K562 (cell line): Measurements from ENCODE around the gene FANCC. TPM values are rescaled to one million over a fixed set of nuclear protein-coding genes. Genes with fewer than 3 reads are reported as not detected.

Experiments used
- CBX1 ChIP-seq: sonication (generic); IDR thresholded peaks from 2 replicates; pipeline ENCODE4 v1.6.1; 2016; ENCODE audit warnings: antibody characterized with exemption, low read depth, mild to moderate bottlenecking
- HNRNPH1 ChIP-seq: fragments of 200-400 bp; formaldehyde crosslinking; optimal IDR thresholded peaks from 2 replicates; pipeline ENCODE3; 2017; ENCODE audit warnings: low read depth, mild to moderate bottlenecking, low read length, moderate library complexity
- HNRNPL ChIP-seq: fragments of 200-400 bp; formaldehyde crosslinking; IDR thresholded peaks from 2 replicates; pipeline ENCODE4 v1.6.1; 2017; ENCODE audit warnings: low read depth, mild to moderate bottlenecking, low read length
- HNRNPLL ChIP-seq: fragments of 200-400 bp; formaldehyde crosslinking; IDR thresholded peaks from 2 replicates; pipeline ENCODE4 v1.6.1; 2017; ENCODE audit warnings: low read length, low read depth, mild to moderate bottlenecking; ENCODE audit not compliant: poor library complexity, severe bottlenecking
- MCM2 ChIP-seq: fragments of 450-650 bp; IDR thresholded peaks from 2 replicates; pipeline ENCODE4 v1.6.1; 2017; ENCODE audit warnings: low read depth, mild to moderate bottlenecking
- MCM5 ChIP-seq: fragments of 450-650 bp; IDR thresholded peaks from 2 replicates; pipeline ENCODE4 v1.6.1; 2016; ENCODE audit warnings: low read depth
- MXD1 ChIP-seq: fragments of 250-450 bp; sonication (Bioruptor Pico); IDR thresholded peaks from 2 replicates; pipeline ENCODE4 v1.8.0; 2021; ENCODE audit warnings: borderline replicate concordance, mild to moderate bottlenecking, moderate library complexity; ENCODE audit not compliant: poor library complexity, severe bottlenecking
- PKNOX1 ChIP-seq: fragments of 450-650 bp; IDR thresholded peaks from 2 replicates; pipeline ENCODE4 v1.6.1; 2016
- ZBTB11 ChIP-seq, 3 experiments: fragments of 200-800 bp in 1 of 3; fragments of 250-450 bp in 1 of 3; fragments of 450-650 bp in 1 of 3; sonication (Bioruptor Pico) in 1 of 3; sonication (Bioruptor generic) in 1 of 3; formaldehyde crosslinking in 1 of 3; IDR thresholded peaks; 2 replicates each; pipeline versions ENCODE4 v1.6.1 to v1.8.0; 2016 to 2022; ENCODE audit warnings: mild to moderate bottlenecking in 2 of 3, missing genetic modification characterization in 2 of 3, missing compliant biosample characterization in 1 of 3, moderate library complexity in 1 of 3
- ZBTB12 ChIP-seq: fragments of 250-450 bp; sonication (Bioruptor Pico); IDR thresholded peaks from 2 replicates; pipeline ENCODE4 v1.4.0; 2020
- ZBTB33 ChIP-seq: sonication (generic); formaldehyde crosslinking; IDR thresholded peaks from 2 replicates; pipeline ENCODE4 v1.8.1; 2023; ENCODE audit warnings: mild to moderate bottlenecking, missing genetic modification reagents
- ZBTB8A ChIP-seq: fragments of 450-650 bp; IDR thresholded peaks from 2 replicates; pipeline ENCODE4 v1.6.1; 2018; ENCODE audit warnings: mild to moderate bottlenecking, moderate library complexity; ENCODE audit not compliant: partially characterized antibody
- ZNF133 ChIP-seq: fragments of 250-450 bp; sonication (Bioruptor Pico); IDR thresholded peaks from 2 replicates; pipeline ENCODE4 v1.4.0; 2020; ENCODE audit warnings: mild to moderate bottlenecking
- ZNF197 ChIP-seq: fragments of 200-800 bp; sonication (Bioruptor generic); IDR thresholded peaks from 2 replicates; pipeline ENCODE4 v1.6.1; 2016; ENCODE audit warnings: low read depth, missing genetic modification characterization, missing compliant biosample characterization
- ZNF449 ChIP-seq: fragments of 250-450 bp; sonication (Bioruptor Pico); IDR thresholded peaks from 2 replicates; pipeline ENCODE4 v1.8.0; 2022; ENCODE audit warnings: moderate library complexity, mild to moderate bottlenecking, inconsistent platforms
- polyA plus RNA-seq, 8 experiments: library from polyadenylated mRNA; depleted of rRNA in 4 of 8; stranded (reverse) in 5 of 8; unstranded in 3 of 8; fragments of >200 nt; fragmentation: Nextera tagmentation in 2 of 8; fragmentation: Illumina TruSeq in 1 of 8; extraction: Ambion mirVana in 2 of 8; extraction: Trizol in 1 of 8; gene quantifications; 2 replicates each; pipeline versions ENCODE4 v1.2.1 to v1.2.3, GENCODE V29; 2011 to 2014; ENCODE audit warnings: inconsistent platforms in 1 of 8, missing spikeins in 1 of 8
- total RNA-seq, 7 experiments: library from RNA; depleted of rRNA in 6 of 7; stranded (reverse); fragments of >200 nt in 6 of 7; fragmentation: Illumina TruSeq in 2 of 7; extraction: Trizol in 2 of 7; gene quantifications; 2 replicates each; pipeline versions ENCODE4 v1.2.1 to v1.2.3, GENCODE V29; 2011 to 2021; ENCODE audit warnings: low replicate concordance in 1 of 7

Gene FANCC
- total and polyA plus RNA-seq, 9 of the 15 experiments (the other 6 are each of a cell fraction or from before 2014, with no cell fraction given): 4.6 to 18.4 (median 14.2) TPM

GRCh38 chr9:95317119-95317892 lies at the start of gene FANCC (continued):
- TF ChIP-seq ZNF449 (CRISPR knock-in tag): no peak
- TF ChIP-seq ZNF133: no peak
- peak; percentile 34; the same call in 1 of the 2 replicates for TF ChIP-seq ZBTB33 (CRISPR knock-in tag)
- TF ChIP-seq HNRNPLL: no peak
- TF ChIP-seq PKNOX1: no peak
- no peak for TF ChIP-seq MXD1
- no peak for TF ChIP-seq HNRNPL
- no peak for TF ChIP-seq MCM2
- TF ChIP-seq MCM5: no peak
- peak; percentile 73; the same call in 1 of the 2 replicates for TF ChIP-seq CBX1
- TF ChIP-seq ZBTB8A: no peak
- no peak; the same call in 1 of the 2 replicates for TF ChIP-seq ZNF197 (CRISPR knock-in tag)
- TF ChIP-seq ZBTB12 (CRISPR knock-in tag): no peak
- TF ChIP-seq HNRNPH1: no peak
- TF ChIP-seq ZBTB11 (CRISPR knock-in tag; IDR thresholded peaks at IDR 0.05): peak in 1 of 3 experiments; percentile 75; a peak in 2 of 6 replicates
